Measurements from ENCODE around the gene KREMEN1.
A peak's percentile ranks its signal among the peaks of the same experiment; 100 is the strongest.

The KREMEN1 gene

GRCh38 chr22:29184849-29185490 is 112.1 kb downstream of the KREMEN1 start:
- no peak for DNase-seq

DNA sequence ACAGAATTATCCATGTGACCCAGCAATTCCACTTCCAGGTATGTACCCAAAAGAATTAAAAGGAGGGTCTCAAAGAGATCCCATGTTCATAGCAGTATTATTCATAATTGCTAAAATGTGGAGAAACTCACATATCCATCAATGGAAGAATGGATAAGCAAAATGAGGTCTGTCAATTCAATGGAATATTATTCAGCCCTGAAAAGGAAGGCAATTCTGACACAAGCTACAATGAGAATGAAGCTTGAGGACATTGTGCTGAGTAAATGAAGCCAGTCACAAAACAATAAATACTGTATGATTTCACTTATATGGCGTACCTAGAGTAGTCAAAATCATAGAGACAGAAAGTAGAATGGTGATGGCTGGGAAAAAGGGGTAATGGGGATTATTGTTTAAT is 113.5 kb downstream of the KREMEN1 start:
- no peak for DNase-seq

- DNase-seq, result no peak
Observed at GRCh38 chr22:29187831-29188230, 115.0 kb downstream of the KREMEN1 start.

GRCh38 chr22:29190051-29190450 is 117.2 kb downstream of the KREMEN1 start:
- no peak for DNase-seq

GRCh38 chr22:29190918-29191317 is 118.1 kb downstream of the KREMEN1 start:
- DNase-seq, result no peak

DNA sequence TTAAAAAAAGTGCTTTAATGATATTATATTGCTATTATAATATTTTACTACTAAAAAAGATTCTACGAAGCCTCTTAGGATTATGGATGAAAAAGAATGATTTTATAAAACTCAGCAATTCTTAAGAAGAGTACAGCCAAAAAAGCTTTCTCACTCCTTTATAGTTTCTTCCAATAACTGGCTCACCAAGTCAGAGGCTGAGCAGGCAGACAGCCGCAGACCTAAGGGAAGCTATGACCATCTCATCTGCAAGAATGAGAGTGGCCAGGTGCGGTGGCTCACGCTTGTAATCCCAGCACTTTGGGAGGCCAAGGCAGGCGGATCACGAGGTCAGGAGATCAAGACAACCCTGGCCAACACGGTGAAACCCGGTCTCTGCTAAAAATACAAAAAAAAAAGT is 120.2 kb downstream of the KREMEN1 start:
- DNase-seq, result no peak

DNA sequence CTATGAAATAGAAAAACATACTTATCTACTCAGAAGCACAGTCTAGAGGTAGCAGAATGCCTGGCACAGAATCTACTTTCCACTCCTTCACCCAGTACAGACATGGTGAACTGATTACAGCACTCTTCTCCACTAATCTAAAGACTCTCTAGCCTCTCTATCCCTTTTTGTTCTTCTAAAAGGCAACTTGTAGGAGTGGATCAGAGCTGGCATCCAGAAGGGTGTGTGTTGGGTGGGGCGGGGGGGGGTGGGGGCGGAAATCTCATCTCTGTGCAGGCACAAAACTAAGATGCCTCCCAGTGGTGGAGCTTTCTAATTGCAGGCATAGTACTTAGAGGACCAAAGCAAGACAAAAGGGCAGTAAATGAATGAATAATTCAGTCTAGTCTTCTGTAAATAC is 121.3 kb downstream of the KREMEN1 start:
- DNase-seq, result no peak

GRCh38 chr22:29195118-29195963 is 122.5 kb downstream of the KREMEN1 start:
- DNase-seq, result no peak

GRCh38 chr22:29195964-29196666 is 123.3 kb downstream of the KREMEN1 start:
- no peak for DNase-seq

GRCh38 chr22:29197096-29197495 is 124.3 kb downstream of the KREMEN1 start:
- DNase-seq, result no peak

- DNase-seq, result no peak
Observed at GRCh38 chr22:29198240-29198639, 125.4 kb downstream of the KREMEN1 start.

- DNase-seq, result no peak
Observed at GRCh38 chr22:29199702-29200400, 127.0 kb downstream of the KREMEN1 start.

DNA sequence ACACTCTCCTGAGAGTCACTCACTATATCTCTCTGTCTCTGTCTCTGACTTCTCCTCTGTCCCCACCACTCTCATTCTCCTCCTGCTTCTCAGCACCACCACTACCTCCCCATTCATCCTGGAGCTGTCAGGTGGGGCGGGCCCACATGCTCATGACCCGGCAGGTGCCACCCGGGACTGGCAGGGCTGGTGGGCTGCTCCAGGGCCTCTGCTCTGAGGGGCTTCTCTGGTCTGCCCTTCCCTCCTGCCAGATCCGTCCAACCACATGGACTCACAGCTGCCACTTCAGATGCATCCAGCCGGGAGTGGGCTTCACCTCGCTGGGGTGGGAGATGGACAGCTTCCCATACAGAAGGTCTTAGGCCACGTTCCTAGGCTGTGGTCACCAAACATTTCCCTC is 128.1 kb downstream of the KREMEN1 start:
- no peak for DNase-seq

DNA sequence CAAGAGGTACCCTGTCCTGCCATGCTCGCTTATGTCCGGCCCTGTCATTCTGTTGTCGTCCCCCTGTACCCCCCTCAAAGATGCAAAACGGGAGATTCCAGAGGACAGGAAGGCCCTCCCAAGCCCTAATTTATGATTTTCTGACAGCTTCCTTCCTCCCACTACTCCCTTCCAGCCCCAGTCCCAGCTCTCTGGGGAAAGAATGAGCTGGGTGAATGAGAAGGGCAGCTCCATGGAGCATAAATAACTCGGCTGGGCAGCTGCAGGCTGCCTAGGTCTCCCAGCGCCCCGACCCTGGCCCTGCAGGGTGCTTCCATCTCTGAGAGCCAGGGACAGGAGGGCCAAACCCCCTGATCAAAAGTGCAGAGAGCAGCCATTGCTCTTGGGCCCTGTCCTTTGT is 128.9 kb downstream of the KREMEN1 start:
- DNase-seq, result peak; percentile 77

DNA sequence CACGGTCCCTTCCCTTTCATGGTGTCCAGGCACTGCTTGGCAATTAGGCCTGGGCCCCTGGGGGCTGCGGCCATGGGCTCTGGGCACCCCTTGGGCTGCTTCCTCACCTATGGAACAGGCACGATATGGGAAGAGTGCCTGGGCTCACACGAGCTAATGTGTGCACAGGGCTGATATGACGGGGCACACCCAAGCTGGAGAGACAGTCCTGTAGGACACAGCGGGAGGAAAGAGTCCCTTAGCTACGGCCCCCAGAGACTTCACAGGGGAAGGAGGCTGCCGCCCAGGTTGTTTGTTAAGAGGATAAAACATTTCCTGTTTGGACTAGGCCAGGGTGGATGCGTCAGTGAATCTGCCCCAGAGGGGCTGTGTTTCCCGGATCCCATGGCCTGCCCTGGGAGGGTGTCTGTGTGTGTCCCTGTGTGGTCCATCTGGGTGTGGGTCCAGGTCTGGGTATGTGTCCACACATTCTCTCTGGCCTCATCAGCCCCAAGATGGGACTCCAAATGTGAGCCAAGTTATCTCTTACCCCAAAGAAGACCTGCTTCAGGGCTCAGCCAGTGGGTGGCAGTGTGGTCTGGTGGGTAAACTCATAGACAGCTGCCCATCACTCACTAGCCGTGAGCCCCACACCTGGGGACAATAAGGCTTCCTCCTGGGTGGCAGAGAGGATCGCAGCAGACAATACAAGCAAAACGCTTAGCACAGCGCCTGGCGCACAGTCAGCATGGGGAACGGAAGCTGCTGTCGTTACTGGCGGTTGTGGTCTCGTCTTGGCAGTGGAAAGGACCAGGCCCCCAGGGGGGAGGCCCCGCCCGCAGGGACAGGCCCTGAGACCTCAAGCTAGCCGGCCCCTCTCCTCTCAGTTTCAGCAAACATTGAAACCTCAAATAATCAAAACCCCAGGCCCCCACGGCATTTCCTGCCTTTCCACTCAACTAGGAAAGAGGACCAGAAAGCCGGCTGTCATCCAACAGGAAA is 129.7 kb downstream of the KREMEN1 start:
- no peak for DNase-seq

DNA sequence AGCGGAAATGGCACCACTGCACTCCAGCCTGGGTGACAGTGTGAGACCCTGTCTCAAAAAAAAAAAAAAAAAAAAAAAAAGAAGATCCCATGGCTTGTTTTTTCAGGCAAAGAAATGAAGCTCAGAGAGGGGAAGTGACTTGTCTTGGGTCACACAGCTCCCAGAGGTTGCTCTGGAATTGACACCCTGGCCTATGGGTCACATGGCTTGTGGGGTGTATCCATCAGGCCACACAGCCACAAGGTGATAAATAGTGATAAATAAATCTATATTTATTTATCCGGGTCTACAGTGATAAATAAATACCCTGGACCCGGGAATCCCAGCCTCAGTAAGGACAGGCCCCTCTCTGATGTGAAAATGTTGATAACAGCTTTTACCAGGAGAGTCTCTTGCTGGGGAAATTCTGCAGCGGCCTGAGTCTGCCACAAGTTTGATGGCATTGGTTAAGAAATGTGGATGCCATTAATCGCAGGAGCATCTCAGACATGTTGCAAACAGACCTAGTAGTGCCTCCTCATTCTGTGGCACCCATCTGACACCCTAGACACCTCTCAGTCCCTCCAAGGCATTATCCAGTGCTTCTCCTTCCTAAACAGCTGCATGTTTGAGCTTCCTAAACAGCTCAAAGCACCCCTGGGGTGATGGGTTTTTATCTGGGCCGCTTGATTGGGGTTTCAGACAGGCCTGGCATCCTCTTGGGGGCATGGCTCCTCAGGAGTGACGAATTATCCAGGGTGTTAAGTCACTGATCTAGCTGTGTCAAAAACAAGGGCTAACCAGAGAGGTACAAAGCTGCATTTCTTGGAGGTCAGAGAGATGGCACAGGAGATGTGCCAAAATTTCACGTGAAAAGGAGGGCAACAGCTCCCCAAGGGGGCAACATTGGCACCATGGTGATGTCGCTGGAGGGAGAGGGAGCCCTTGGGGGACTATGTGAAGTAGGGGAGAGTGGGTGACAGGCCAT is 130.9 kb downstream of the KREMEN1 start:
- DNase-seq, result no peak

GRCh38 chr22:29204455-29205183 is 131.8 kb downstream of the KREMEN1 start:
- no peak for DNase-seq

- peak; percentile 63 for DNase-seq
Observed at GRCh38 chr22:29205252-29205593, 132.4 kb downstream of the KREMEN1 start.

DNA sequence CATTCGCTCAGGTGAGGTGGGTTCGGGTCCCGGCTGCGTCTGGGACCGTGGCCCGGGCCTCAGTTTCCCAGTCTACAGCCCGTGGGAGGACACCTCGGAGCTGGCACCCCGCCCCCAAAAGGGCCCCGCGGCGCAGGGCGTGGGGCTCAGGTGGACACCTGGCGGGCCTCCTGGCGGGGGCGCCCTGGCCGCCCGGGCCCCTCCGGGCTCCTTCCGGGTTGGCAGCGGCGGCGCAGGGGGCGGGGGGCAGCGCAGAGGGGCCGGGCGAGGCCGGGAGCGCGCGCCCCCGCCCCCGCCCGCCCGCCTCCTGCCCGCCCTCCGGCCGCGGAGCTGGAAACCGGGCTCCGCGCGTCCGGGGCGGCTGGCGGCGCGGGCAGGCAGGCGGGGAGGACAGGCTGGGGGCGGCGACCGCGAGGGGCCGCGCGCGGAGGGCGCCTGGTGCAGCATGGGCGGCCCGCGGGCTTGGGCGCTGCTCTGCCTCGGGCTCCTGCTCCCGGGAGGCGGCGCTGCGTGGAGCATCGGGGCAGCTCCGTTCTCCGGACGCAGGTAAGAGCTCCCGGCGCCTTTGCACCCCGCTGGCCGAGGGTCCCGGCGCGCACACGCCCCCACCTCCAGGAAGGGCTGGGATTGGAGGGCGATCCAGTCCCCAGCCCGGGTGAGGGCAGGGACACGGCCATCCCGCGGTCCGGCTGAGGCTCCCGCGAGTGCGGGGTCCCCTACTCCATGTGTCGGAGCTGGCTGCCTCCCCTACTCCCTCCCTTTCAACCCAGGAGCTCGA is 132.9 kb downstream of the KREMEN1 start, which contains the start of gene EMID1:
EMID1 (plus strand) TSS at position 303 of the 778 bp plus-strand sequence; CDS start at position 446, 143 bp downstream.
- DNase-seq, result peak; percentile 83
